ENCODE results near the gene NAV2. TPM values are rescaled to one million over a fixed set of nuclear protein-coding genes. Genes with fewer than 3 reads are reported as not detected.
A peak's percentile ranks its signal among the peaks of the same experiment; 100 is the strongest.
"Not testable (repeated sequence)": the region's sequence is repeated elsewhere in the genome, so short reads cannot be mapped to it uniquely, and the experiment has no call there.

NAV2 gene
- total RNA-seq, 3 donors from 2014 or later, result 21.9 to 65.9 (median 30.9) TPM

DNA sequence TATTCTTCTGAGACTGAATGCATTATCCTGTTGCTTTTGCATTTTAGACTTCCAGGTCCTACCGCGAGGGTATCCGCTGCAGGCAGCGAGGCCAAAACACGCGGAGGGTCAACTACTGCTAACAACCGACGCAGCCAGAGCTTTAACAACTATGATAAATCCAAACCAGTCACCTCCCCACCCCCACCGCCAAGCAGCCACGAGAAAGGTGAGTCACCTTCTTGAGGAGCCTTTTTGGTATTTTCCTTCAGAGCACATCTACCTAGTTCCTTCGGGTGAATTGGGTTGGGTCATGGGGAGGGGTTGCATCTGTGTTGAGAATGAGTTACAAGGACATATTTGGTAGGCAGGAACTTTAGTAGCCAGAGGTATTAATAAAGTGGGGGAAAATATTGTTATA, 179.8 kb downstream of the NAV2 start:
- intact Hi-C loops (cut with DNase I, micrococcal nuclease), result no loop called here
- Histone ChIP-seq H3K4me3 (no peak overlapping the region), H3K9me3 (no peaks in the 10 kb centered on the region), H3K4me1 (ENCODE audit: low read depth) (no peaks in the 10 kb centered on the region), H3K36me3 (ENCODE audit: low read depth) (no peaks in the 10 kb centered on the region)
- TF ChIP-seq CTCF (IDR thresholded peaks at IDR 0.05), result no peak
- DNase-seq (no peak), ATAC-seq (no peak)

DNA sequence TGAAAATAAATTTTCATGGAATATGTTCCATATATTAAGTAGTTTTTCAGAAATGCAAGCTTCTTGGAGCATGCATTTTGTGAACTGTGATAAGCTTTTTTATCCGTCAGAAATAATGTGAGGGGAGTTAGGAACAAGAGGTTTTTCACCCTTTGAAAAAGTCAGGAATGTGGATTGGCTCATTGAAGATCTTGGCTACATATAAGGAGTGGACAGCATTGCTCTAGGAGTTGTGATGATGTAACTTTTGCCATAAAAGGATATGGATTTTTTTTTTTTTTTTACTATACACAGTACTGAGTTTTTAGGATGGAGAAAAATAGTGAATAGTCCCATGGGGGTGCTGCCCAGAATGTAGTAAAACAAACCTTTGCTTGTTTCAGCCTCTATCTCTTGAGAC, 180.2 kb downstream of the NAV2 start:
- intact Hi-C loops (cut with DNase I, micrococcal nuclease), result no loop called here
- TF ChIP-seq CTCF (IDR thresholded peaks at IDR 0.05), result no peak
- Histone ChIP-seq H3K4me3 (no peak overlapping the region), H3K36me3 (ENCODE audit: low read depth) (no peaks in the 10 kb centered on the region), H3K9me3 (no peaks in the 10 kb centered on the region), H3K4me1 (ENCODE audit: low read depth) (no peaks in the 10 kb centered on the region)
- no peak for ATAC-seq
- no peak for DNase-seq

- Histone ChIP-seq H3K36me3 (ENCODE audit: low read depth) (no peaks in the 10 kb centered on the region), H3K4me3 (no peak overlapping the region), H3K4me1 (ENCODE audit: low read depth) (no peaks in the 10 kb centered on the region), H3K9me3 (no peaks in the 10 kb centered on the region)
- no peak for TF ChIP-seq CTCF (IDR thresholded peaks at IDR 0.05)
- DNase-seq (no peak), ATAC-seq (no peak)
- intact Hi-C loops (cut with DNase I, micrococcal nuclease), result no loop called here
Measured at GRCh38 chr11:19894404-19894803, 181.8 kb downstream of the NAV2 start.

DNA sequence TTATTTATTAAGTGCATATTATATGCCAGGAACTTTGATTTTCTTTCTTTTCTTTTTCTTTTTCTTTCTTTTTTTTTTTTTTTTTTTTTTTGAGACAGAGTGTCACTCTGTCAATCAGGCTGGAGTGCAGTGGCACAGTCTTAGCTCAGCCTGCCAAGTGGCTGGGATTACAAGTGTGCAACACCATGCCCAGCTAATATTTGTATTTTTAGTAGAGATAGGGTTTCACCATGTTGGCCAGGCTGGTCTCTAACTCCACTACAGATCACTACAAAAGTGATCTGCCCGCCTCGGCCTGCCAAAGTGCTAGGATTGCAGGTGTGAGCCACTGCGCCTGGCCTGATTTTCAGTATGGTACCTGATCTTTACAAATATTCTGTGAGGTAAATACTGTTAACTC, 182.4 kb downstream of the NAV2 start:
- DNase-seq; intact Hi-C loops (cut with DNase I, micrococcal nuclease); H3K4me3 ChIP-seq; H3K9me3 ChIP-seq; H3K4me1 ChIP-seq (ENCODE audit: low read depth); H3K36me3 ChIP-seq (ENCODE audit: low read depth); ATAC-seq: not testable (repeated sequence)

- Histone ChIP-seq H3K4me1 (ENCODE audit: low read depth) (no peaks in the 10 kb centered on the region), H3K36me3 (ENCODE audit: low read depth) (no peaks in the 10 kb centered on the region), H3K9me3 (no peaks in the 10 kb centered on the region), H3K4me3 (no peak overlapping the region)
- no peak for TF ChIP-seq CTCF (IDR thresholded peaks at IDR 0.05)
- intact Hi-C loops (cut with DNase I, micrococcal nuclease), result no loop called here
- ATAC-seq (no peak), DNase-seq (no peak)
Measured at GRCh38 chr11:19895776-19896175, 183.1 kb downstream of the NAV2 start.

- peak in 2 of 3 donors; percentile 65 to 95 for DNase-seq
- peak; percentile 86 for ATAC-seq
- Histone ChIP-seq H3K4me3 (no peak overlapping the region), H3K9me3 (no peaks in the 10 kb centered on the region), H3K36me3 (ENCODE audit: low read depth) (no peaks in the 10 kb centered on the region), H3K4me1 (ENCODE audit: low read depth) (no peaks in the 10 kb centered on the region)
- peak; percentile 50 for TF ChIP-seq CTCF (IDR thresholded peaks at IDR 0.05)
- intact Hi-C loops (cut with DNase I, micrococcal nuclease), result loop anchor here (5.0 to 10.0 kb wide), 2 partner anchors 339 to 346 kb away; no protein-coding TSS in a partner anchor
Measured at GRCh38 chr11:19903620-19904069, 191.0 kb downstream of the NAV2 start.

Measured in mucosa of descending colon (tissue), 3 donors.